DMS79 treated with DMSO at 0.1 percent for 48 hours (cell line): ENCODE results near the gene CASP2.
A peak's percentile ranks its signal among the peaks of the same experiment; 100 is the strongest.
"Not testable (repeated sequence)": the region's sequence is repeated elsewhere in the genome, so short reads cannot be mapped to it uniquely, and the experiment has no call there.

Source experiments
- DNase-seq: peaks from one replicate; lab custom pipeline; 2025; lab: John Stamatoyannopoulos, UW

The CASP2 gene

GRCh38 chr7:143287935-143288826 is at the start of gene CASP2:
TSS of gene CASP2 (plus strand) at chr7:143288351. CDS start at chr7:143288456, 105 bp downstream.
- peak; percentile 91 for DNase-seq

DNA sequence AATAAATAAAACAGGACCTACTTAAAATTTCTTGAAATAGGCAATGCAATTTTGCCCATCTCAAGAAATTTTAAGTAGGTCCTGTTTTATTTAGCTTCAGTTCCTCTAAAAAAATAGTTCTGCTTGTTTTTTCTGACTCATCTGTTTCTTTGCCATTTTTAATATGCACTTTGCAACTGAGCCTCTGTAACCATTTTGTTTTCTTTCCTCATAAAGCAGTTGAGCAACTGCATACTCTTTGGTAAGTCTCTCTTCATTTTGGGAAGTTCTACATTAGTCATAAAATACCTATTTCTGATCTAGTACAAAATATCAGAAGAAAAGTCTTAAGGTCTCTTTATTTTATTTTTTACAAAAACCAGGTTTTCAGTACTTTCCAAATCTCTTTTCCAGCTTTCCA is 48.3 kb upstream of the CASP2 start:
- DNase-seq = no peak

DNA sequence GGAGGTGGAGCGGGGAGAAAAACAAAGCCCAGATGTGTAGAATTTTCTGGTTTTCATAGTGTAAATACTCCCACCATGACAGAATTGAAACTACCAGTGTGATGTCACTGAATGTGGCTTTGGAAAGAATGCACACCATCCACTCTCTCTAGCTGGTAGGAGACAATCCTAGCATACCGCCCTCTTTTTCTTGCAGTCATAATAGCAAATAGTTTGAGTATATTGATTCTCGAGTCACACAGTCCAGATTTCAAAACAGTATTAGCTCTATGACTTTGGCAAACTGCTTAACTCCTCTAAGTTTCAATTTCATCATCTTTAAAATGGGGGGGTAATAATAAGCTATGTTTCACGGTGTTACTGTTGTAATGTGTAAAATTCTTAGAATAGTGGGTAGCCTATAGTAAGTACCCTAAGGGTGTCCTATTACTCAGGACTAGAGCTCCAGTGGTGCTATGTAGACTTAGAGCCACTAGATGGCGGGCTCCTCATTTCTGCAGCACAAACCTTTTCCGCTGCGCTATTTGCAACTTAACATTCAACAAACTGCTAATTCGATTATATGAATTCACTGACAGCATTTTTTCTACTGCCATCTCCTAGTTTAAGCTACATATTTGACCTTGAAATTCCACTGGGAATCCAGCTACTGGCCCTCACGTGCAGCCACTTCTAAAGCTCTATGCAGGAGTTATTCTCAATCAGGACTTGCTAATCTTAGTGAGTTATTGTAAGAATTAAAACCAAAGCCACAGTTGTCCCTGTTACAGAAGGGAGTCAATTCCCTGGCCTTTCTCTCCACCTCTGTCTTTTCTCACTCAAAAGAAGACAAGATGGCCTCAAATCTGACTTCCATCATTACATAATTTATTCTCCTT is 47.6 kb upstream of the CASP2 start:
- DNase-seq = peak; percentile 76

DNA sequence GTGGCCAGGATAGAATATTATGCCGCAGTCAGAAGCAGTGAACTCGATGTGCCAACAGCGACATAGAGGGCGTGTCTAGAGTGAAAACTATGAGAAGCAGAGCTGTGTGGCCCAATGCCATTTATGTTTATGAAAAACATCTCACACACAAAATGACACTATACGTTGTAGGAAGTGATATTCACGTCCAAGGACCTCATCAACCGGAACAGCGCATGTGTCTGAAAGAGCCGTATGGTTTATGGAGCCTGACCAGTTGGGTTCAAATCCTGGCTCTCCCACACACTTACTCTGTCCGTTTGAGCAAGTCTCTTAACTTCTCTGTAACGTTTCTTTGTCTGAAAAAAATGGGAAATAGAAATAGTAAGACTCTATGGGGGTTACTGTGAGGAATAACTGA is 45.8 kb upstream of the CASP2 start:
- no peak for DNase-seq

DNA sequence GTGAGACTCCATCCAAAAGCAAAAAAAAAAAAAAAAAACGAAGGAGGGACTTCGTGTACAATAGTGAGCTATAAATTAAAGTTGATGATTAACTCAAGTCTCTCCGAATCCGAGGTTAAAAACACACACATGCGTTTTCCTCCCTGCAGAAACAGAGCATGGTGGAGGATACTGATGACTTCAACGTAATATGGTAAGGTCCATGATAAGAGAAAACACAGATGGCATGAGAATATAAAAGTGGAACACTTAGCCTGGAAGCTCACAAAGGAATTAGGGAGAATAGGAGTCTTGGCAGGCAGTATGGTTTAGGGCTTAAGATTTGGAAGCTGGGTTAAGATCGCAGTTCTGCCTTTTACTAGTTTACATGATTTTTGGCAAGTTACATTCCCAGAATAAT is 45.0 kb upstream of the CASP2 start:
- no peak for DNase-seq

DNA sequence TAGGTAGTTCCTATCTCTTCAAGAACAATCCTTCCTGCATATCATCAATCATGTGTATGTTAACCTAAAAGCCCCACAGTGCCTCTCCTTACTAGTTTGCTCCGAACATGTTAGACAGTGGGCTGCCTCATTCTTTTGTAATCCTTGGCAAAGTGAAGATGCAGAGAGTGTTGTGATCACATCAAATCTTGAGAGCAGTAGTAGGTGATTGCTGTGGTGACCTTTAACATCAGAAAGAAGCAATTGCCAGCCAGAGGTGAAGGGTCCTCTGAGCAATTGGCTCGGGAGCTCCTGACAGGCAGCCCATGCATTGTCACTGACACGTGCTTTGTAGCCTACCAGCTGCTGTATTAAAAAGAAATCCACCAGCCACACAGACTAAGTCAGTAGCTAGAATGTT is 44.5 kb upstream of the CASP2 start:
- no peak for DNase-seq

DNA sequence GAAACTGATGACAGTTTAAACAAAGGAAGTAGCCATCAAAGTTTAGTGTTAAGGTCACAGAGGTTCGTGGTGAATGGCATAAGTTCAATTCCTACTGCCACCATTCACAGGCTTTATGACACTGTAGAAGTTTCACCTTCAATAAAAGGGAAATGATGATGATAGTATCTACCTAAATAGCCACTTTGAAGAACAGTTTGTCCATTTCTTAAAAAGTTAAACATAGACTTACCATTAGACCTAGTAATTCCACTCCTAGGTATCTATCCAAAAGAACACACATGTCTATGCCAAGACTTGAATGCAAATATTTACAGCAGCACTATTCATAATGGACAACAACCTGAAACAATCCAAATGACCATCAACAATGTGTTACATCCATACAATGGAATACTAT is 43.8 kb upstream of the CASP2 start:
- no peak for DNase-seq

DNA sequence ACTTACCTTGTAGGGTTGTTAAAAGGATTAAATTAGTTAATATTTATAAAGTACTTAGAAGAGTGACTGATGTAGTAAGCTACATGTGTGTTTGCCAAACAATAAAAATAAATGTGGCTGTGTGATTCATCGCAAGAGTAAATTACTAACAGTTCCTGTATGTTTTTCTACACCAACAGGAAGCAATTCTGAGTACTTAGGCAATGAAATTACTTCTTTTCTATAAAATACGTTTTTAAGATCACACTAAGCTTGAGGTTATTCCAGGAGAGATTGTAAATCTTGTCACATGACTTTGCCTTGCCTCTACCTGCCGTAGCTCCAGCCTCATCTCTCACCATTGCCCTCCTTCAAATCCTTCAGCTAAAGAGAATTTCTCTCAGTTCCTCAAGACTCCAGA is 43.0 kb upstream of the CASP2 start:
- DNase-seq = no peak

DNA sequence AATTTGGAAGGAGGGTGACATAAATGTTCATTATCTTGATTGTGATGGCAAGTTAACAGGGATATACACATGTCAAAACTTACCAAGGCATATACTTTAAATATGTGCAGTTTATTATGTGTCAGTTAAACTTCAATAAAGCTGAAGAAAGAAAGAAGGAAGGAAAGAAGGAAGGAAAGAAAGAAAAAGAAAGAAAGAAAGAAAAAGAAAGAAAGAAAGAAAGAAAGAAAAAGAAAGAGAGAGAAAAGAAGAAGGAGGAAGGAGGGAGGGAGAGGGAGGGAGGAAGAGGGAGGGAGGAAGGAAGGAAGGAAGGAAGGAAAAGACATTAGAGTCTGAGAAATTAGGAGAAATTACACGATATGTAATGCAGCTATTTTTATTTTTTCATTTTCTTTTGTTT is 40.8 kb upstream of the CASP2 start:
- no peak for DNase-seq

GRCh38 chr7:143248761-143249354 is 39.3 kb upstream of the CASP2 start:
- DNase-seq = no peak

DNA sequence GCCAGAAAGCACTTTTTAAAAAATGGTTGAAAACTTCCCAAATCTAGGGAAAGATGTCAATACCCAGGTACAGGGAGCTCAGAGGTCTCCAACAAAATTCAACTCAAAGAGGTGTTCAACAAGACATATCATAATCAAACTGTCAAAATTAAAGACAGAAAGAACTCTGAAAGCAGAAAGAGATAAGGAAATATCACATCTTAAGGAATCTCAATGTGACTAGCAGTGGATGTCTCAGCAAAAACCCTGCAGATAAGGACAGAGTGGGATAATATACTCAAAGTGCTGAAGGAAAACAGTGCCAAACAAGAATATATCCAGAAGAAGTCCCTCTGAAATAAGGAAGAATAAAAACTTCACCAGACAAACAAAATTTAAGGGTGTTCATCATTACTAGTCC is 38.0 kb upstream of the CASP2 start:
- DNase-seq = no peak

DNA sequence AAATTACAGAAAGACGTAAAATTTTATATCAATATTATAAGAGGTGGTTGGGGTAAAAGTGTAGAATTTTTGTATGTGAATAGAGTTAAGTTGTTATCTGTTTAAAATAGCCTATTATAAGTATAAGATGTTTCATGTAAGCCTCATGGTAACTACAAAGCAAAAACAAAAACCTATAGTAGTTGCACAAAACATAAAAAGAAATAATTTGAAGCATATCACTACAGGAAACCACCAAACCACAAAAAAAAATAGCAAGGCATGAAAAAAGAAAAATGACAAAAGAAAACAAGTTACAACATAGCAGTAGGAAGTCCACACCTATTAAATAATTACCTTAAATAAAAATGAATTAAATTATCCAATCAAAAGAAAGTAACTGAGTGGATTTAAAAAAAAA is 37.3 kb upstream of the CASP2 start:
- no peak for DNase-seq

- DNase-seq = no peak
These were observed 36.1 kb upstream of the CASP2 start for GRCh38 chr7:143252006-143252405.

DNA sequence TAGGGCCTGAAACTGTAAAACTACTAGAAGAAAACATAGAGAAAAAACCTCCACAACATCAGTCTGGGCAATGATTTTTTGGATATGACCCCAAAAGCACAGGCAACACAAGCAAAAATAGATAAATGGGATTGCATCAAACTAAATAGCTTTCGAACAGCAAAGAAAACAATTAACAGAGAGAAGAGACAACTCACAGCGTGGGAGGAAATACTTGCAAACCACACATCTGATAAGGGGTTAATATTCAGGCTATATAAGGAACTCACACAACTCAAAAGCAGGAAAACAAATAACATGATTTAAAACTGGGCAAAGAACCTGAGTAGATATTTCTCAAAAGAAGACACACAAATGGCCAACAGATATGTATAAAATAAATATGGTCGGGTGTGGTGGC is 32.6 kb upstream of the CASP2 start:
- DNase-seq = no peak

GRCh38 chr7:143256325-143256724 is 31.8 kb upstream of the CASP2 start:
- no peak for DNase-seq

DNA sequence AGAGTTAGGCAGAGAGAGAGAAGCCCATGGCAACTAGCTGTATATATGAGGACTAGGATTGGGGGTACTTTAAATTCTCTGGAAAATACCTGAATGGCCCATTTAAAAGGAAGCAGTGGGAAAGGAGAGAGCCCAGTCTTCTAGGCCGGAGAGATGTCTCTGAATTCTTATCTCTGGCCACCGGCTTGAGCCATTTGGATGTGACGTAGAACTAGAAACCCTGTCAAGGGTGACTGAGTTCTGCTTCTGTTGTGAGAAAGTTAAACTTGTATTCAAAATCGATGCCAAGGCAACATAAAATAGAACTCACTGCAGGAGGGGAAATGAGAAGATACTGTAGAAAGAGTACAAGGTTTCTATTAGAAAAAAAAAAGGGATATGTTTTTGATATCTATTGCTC is 31.2 kb upstream of the CASP2 start:
- DNase-seq = no peak

DNA sequence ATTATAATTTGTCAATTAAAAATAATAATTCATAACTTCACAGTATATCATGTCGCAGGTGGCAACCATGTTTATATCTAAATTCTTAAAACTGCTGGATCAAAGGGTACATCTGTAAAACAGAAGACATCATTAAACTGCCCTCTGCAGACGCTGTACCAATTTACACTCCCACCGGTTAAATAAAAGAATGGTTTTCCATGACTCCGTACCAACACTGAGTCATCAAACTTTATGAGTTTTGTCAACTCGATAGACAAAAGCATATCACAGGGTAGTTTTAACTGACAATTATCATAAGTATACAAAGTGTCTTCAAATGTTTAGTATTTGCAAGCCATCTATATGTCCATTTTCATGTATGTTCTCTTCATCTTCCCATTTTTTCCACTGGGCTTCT is 30.6 kb upstream of the CASP2 start:
- no peak for DNase-seq

DNA sequence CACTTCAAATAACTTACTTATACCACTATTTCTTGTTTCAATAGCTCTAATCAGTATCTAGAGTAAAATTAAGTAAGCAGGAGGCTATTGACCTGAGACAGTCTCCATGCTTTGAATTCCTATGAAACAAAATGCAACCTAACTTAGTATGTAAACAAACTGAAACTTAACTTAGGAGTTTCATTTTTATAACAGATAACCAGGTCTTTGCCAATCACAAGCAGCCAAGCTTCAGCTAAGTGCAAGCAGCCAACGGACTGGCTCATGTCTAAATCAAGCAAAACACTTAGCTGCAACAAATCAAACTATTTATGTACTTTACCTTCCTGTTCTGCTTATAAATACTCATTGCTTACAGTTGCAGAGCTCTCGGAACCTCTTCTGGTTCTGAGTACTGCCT is 29.3 kb upstream of the CASP2 start:
- DNase-seq = no peak

DNA sequence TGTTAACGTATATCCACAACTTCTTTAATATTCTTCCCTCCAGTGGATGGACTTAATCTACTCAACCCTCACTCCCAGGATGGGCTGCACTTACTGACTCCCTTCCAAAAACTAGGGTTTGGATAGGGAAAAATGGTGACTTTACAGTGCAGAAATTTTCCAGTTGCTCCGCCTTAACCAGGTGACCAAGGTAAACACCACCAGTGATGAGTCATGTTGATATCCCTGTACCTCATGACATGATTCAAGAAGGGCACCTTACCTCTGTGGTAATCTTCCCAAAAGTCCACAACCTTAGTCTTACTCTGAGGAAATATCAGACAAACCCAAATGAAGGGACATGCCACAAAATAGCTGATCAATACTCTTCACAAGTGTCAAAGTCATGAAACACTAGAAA is 28.4 kb upstream of the CASP2 start:
- DNase-seq = no peak

DNA sequence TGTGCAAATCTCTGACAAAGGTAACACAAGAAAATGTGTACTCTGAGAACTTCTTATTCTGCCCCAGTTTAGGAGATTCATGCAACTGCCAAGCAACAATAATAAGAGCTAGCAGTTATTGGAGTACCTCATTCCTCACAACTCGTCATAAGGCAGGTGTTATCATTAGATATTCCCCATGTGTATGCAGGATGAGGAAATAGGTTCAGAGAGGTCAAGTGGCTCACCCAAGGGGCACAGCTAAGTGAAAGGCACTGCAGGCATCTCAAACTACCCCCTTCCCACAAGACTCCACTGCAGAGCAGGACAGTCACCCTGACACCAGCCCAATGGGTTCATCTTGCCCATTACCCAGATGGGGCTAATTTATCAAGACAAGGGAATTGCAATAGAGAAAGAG is 26.2 kb upstream of the CASP2 start:
- DNase-seq = no peak

DNA sequence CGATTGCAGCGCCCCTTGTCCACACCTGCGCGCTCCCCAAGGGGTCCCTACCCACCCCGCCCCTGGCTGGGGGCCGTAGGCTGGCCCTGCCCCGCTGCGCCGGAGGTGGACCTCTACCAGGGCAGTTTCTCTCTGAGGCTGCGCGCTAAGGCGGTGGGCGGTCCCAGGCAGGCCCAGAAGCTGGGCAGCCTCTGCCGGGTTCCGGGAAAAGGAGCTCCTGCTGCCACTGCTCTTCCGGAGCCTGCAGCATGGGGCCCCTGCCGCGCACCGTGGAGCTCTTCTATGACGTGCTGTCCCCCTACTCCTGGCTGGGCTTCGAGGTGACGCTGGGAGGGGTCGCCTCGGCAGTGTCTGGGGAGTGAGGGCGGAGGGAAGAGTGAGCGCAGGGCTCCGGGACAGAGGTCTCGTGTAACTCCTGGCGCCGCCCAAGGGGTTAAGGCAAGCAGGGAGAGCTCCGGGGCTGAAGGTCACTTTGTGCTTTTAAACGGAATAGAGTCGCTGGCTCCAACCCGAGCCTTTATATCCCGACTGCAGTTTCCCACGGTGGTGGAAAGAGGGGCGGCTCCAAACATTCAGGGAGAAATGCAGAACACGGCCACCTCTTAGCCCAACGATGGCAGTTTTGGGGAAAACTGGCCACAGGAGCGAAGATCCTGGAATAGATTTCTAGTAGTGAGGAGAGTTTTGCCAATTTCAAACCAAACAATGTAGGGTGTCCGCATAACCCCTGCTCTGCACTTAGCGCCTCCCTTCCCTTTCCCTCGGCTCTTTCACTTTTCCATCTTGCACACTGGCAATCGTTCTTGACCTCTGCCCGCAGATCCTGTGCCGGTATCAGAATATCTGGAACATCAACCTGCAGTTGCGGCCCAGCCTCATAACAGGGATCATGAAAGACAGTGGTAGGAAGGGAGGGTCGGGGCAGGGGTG is 24.6 kb upstream of the CASP2 start, which contains the start of gene GSTK1:
TSS of gene GSTK1 (plus strand) at position 176 of the 930 bp plus-strand sequence. CDS start at position 249, 73 bp downstream.
- peak; percentile 58 for DNase-seq

DNA sequence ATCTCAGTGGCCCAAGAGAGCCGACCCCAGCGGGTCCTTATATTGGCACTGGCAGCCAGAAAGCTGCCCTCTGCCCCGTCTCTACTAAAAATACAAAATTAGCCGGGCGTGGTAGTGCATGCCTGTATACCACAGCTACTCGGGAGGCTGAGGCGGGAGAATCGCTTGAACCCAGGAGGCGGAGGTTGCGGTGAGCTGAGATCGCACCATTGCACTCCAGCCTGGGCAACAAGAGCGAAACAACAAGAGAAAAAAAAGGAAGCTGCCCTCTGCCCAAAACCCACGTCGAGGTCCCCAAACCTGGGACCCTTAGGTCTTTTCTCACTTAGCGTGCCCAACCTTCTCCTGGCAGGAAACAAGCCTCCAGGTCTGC is 24.0 kb upstream of the CASP2 start:
- DNase-seq = not testable (repeated sequence)
